Type B pancreatic cell (in vitro differentiated cells): ENCODE results near the gene TRAPPC2L. TPM values are rescaled to one million over a fixed set of nuclear protein-coding genes. Genes with fewer than 3 reads are reported as not detected.
"Not testable (repeated sequence)": the region's sequence is repeated elsewhere in the genome, so short reads cannot be mapped to it uniquely, and the experiment has no call there.

Experiments used
- DNase-seq: peaks from one replicate; pipeline ENCODE4 v3.0.0; 2021; ENCODE audit warnings: mixed read lengths; ENCODE audit not compliant: unreplicated experiment; ENCODE audit errors: extremely low spot score
- H3K27ac Mint-ChIP-seq: 2 replicates; pipeline ENCODE4 v1.8.0; 2021; ENCODE audit warnings: mild to moderate bottlenecking, mixed read lengths
- H3K27me3 Mint-ChIP-seq: 2 replicates; pipeline ENCODE4 v1.8.0; 2021; ENCODE audit warnings: mixed read lengths
- H3K36me3 Mint-ChIP-seq: 2 replicates; pipeline ENCODE4 v1.8.0; 2021; ENCODE audit warnings: mixed read lengths
- H3K4me1 Mint-ChIP-seq: one replicate; pipeline ENCODE4 v1.8.0; 2021; ENCODE audit warnings: mixed read lengths; ENCODE audit not compliant: unreplicated experiment
- H3K4me3 Mint-ChIP-seq: 2 replicates; pipeline ENCODE4 v1.8.0; 2021; ENCODE audit warnings: mild to moderate bottlenecking, mixed read lengths
- H3K9me3 Mint-ChIP-seq: 2 replicates; pipeline ENCODE4 v1.8.0; 2021; ENCODE audit warnings: mixed read lengths
- CTCF ChIP-seq: fragments of 200-600 bp; sonication (generic); conservative IDR thresholded peaks from 2 replicates; pipeline ENCODE4 v1.5.0; 2021; ENCODE audit warnings: antibody characterized with exemption, mild to moderate bottlenecking
- total RNA-seq: library from RNA; stranded (reverse); gene quantifications from 2 replicates; pipeline ENCODE4 v1.2.1, GENCODE V29; 2021; ENCODE audit warnings: low replicate concordance

TRAPPC2L gene
- total RNA-seq, 1 donor from 2014 or later: 91.4 TPM

DNA sequence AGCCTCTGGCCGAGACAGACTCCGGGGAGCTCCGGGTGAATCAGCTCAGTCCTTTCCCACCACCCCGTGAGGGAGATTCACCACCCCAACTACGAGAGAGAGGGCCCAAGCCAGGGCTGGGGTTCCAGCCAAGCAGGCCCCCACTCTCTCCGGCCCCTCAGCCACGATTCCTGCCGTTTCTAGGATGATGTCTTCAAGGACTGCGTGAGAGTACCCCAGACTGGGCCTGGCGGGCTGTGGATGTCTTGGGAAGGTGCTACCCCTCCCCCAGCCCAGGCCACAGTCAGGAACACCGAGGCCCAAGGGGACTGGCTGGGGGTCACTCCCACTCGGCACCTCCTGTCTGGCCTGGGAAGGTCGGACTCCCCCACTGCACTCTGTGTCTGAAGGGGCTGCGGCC, 31.1 kb downstream of the TRAPPC2L start:
- no peaks in the 10 kb centered on the region for H3K9me3 Mint-ChIP-seq
- H3K4me1 Mint-ChIP-seq: no peaks in the 10 kb centered on the region
- H3K27me3 Mint-ChIP-seq: no peaks in the 10 kb centered on the region
- no peak for DNase-seq
- no peak for TF ChIP-seq CTCF
- H3K36me3 Mint-ChIP-seq: no peaks in the 10 kb centered on the region
- no peak overlapping the region for H3K4me3 Mint-ChIP-seq
- H3K27ac Mint-ChIP-seq: no peak overlapping the region

- no peaks in the 10 kb centered on the region for H3K4me1 Mint-ChIP-seq
- no peaks in the 10 kb centered on the region for H3K36me3 Mint-ChIP-seq
- H3K4me3 Mint-ChIP-seq: no peak overlapping the region
- no peak for TF ChIP-seq CTCF
- H3K27ac Mint-ChIP-seq: no peak overlapping the region
- no peaks in the 10 kb centered on the region for H3K9me3 Mint-ChIP-seq
- no peak for DNase-seq
- no peaks in the 10 kb centered on the region for H3K27me3 Mint-ChIP-seq
Measured at GRCh38 chr16:88888461-88889387, 31.8 kb downstream of the TRAPPC2L start.

GRCh38 chr16:88889702-88890352, 32.9 kb downstream of the TRAPPC2L start:
- H3K27ac Mint-ChIP-seq, DNase-seq, H3K36me3 Mint-ChIP-seq, H3K9me3 Mint-ChIP-seq, H3K4me1 Mint-ChIP-seq, H3K4me3 Mint-ChIP-seq, H3K27me3 Mint-ChIP-seq: not testable (repeated sequence)

GRCh38 chr16:88891083-88891482, 34.2 kb downstream of the TRAPPC2L start:
- no peaks in the 10 kb centered on the region for H3K27me3 Mint-ChIP-seq

DNA sequence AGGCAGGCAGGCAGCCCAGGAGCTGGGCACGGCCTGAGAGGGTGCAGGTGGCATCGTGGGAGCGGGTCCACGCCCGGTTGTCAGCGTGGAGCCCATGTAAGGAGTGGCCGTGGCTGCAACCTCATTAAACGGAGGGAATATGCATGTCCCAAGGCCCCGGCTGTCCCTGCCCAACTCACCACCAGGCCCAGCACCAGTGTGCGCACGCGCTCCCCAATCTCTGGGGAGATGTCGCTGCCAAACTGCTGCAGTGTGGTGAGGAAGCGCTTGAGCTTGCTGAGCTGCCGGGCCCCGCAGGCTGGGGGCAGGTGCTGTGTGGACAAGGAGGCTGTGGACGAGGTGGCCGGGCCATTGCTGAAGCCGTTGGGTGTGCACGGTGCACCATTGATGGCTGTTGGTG, 35.1 kb downstream of the TRAPPC2L start:
- Mint-ChIP-seq H3K27ac (no peak overlapping the region), H3K9me3 (no peaks in the 10 kb centered on the region), H3K36me3 (no peaks in the 10 kb centered on the region), H3K4me3 (no peak overlapping the region), H3K4me1 (no peaks in the 10 kb centered on the region), H3K27me3 (no peaks in the 10 kb centered on the region)
- no peak for TF ChIP-seq CTCF
- no peak for DNase-seq

More at GRCh38 chr16:88891083-88891482, 34.2 kb downstream of the TRAPPC2L start:
- H3K36me3 Mint-ChIP-seq: no peaks in the 10 kb centered on the region
- no peaks in the 10 kb centered on the region for H3K9me3 Mint-ChIP-seq
- H3K27ac Mint-ChIP-seq: peak overlapping the region; percentile 29
- H3K4me1 Mint-ChIP-seq: no peaks in the 10 kb centered on the region
- H3K4me3 Mint-ChIP-seq: no peak overlapping the region
- DNase-seq: no peak
- no peak for TF ChIP-seq CTCF
